HG02943 (cell line): ENCODE measurements around the gene FGF5.

Experiments
- ATAC-seq: cut with Tn5 transposase; IDR thresholded peaks from one replicate; pipeline ENCODE4 v1.9.1; 2021; ENCODE audit warnings: mild to moderate bottlenecking, low read depth, moderate library complexity; ENCODE audit not compliant: unreplicated experiment

Gene FGF5

GRCh38 chr4:80252953-80253352 lies 13.5 kb upstream of the FGF5 start:
- ATAC-seq, result no peak

GRCh38 chr4:80253510-80253909 lies 13.0 kb upstream of the FGF5 start:
- ATAC-seq, result no peak

GRCh38 chr4:80254114-80254513 lies 12.3 kb upstream of the FGF5 start:
- ATAC-seq, result no peak

- no peak for ATAC-seq
Measured at GRCh38 chr4:80255329-80256095, 11.0 kb upstream of the FGF5 start.

GRCh38 chr4:80257851-80258250 lies 8.6 kb upstream of the FGF5 start:
- ATAC-seq, result no peak

GRCh38 chr4:80259012-80259411 lies 7.5 kb upstream of the FGF5 start:
- ATAC-seq, result no peak

- ATAC-seq, result no peak
Measured at GRCh38 chr4:80259817-80260216, 6.6 kb upstream of the FGF5 start.

GRCh38 chr4:80261989-80262600 lies 4.4 kb upstream of the FGF5 start:
- ATAC-seq, result no peak

- no peak for ATAC-seq
Measured at GRCh38 chr4:80263541-80264351, 2.7 kb upstream of the FGF5 start.

GRCh38 chr4:80264352-80264647 lies 2.2 kb upstream of the FGF5 start:
- no peak for ATAC-seq

- no peak for ATAC-seq
Measured at GRCh38 chr4:80264825-80265224, 1.6 kb upstream of the FGF5 start.

- no peak for ATAC-seq
Measured at GRCh38 chr4:80265571-80266252, 752 bp upstream of the FGF5 start.

GRCh38 chr4:80266902-80267380 lies 477 bp downstream of the FGF5 start:
- ATAC-seq, result no peak

GRCh38 chr4:80268081-80268823 lies 1.8 kb downstream of the FGF5 start:
- ATAC-seq, result no peak

GRCh38 chr4:80268936-80269335 lies 2.5 kb downstream of the FGF5 start:
- ATAC-seq, result no peak

- no peak for ATAC-seq
Measured at GRCh38 chr4:80270321-80270720, 3.9 kb downstream of the FGF5 start.

- no peak for ATAC-seq
Measured at GRCh38 chr4:80270868-80271267, 4.4 kb downstream of the FGF5 start.

GRCh38 chr4:80271801-80272200 lies 5.3 kb downstream of the FGF5 start:
- ATAC-seq, result no peak

- no peak for ATAC-seq
Measured at GRCh38 chr4:80276931-80277330, 10.5 kb downstream of the FGF5 start.

GRCh38 chr4:80279751-80280150 lies 13.3 kb downstream of the FGF5 start:
- ATAC-seq, result no peak
